ENCODE results near the gene HNF4A. TPM values are rescaled to one million over a fixed set of nuclear protein-coding genes. Genes with fewer than 3 reads are reported as not detected.
A peak's percentile ranks its signal among the peaks of the same experiment; 100 is the strongest.

Gene HNF4A
- total and polyA plus RNA-seq, 2 of the 13 experiments (the other 11 are each of a cell fraction or from before 2014, with no cell fraction given): 80.9 to 169 TPM

GRCh38 chr20:44402391-44403193 lies 47.1 kb downstream of the HNF4A start (continued):
- TF ChIP-seq ZBTB26 (CRISPR knock-in tag; IDR thresholded peaks at IDR 0.05; ENCODE audit: borderline replicate concordance) (peak; percentile 60), KLF6 (CRISPR knock-in tag; IDR thresholded peaks at IDR 0.05) (no peak; the same call in 1 of the 2 replicates), CEBPB (IDR thresholded peaks at IDR 0.05; ENCODE audit: borderline replicate concordance, low read depth, low read length) (no peak), ASH2L (IDR thresholded peaks at IDR 0.05; ENCODE audit: insufficient read length, low read depth, low read length) (peak; percentile 27), SNAPC2 (CRISPR knock-in tag; IDR thresholded peaks at IDR 0.05) (no peak), ZNF547 (CRISPR knock-in tag; IDR thresholded peaks at IDR 0.05) (no peak), FOXM1 (CRISPR knock-in tag; IDR thresholded peaks at IDR 0.05) (no peak), MTA1 (CRISPR knock-in tag; IDR thresholded peaks at IDR 0.05; ENCODE audit: borderline replicate concordance) (peak; percentile 80; the same call in 1 of the 2 replicates), ZBTB14 (CRISPR knock-in tag; IDR thresholded peaks at IDR 0.05) (no peak), ZNF451 (CRISPR knock-in tag; IDR thresholded peaks at IDR 0.05) (peak; percentile 82), THAP11 (CRISPR knock-in tag; IDR thresholded peaks at IDR 0.05) (peak; percentile 34; the same call in 1 of the 2 replicates), KMT2B (CRISPR knock-in tag; IDR thresholded peaks at IDR 0.05) (peak; percentile 13; the same call in 1 of the 2 replicates), ZNF205 (CRISPR knock-in tag; IDR thresholded peaks at IDR 0.05) (peak; percentile 21; the same call in 1 of the 2 replicates), HNRNPUL1 (IDR thresholded peaks at IDR 0.05; ENCODE audit: low read depth, low read length) (no peak), ERF (CRISPR knock-in tag; IDR thresholded peaks at IDR 0.05) (peak; percentile 52; the same call in 1 of the 2 replicates), GABPB1 (CRISPR knock-in tag; IDR thresholded peaks at IDR 0.05) (peak; percentile 66), ZNF543 (CRISPR knock-in tag; IDR thresholded peaks at IDR 0.05) (peak; percentile 59; the same call in 1 of the 2 replicates), ZNF292 (CRISPR knock-in tag; IDR thresholded peaks at IDR 0.05; ENCODE audit: borderline replicate concordance, low read depth) (peak; percentile 58; the same call in 1 of the 2 replicates), ZBTB3 (CRISPR knock-in tag; IDR thresholded peaks at IDR 0.05; ENCODE audit: borderline replicate concordance, low read depth) (peak; percentile 77; the same call in 1 of the 2 replicates), DPF2 (CRISPR knock-in tag; IDR thresholded peaks at IDR 0.05; ENCODE audit: borderline replicate concordance, low read depth) (peak; percentile 47; the same call in 1 of the 2 replicates), BRCA1 (CRISPR knock-in tag; IDR thresholded peaks at IDR 0.05) (peak; percentile 84; the same call in 1 of the 2 replicates), ZNF775 (CRISPR knock-in tag; IDR thresholded peaks at IDR 0.05; ENCODE audit: borderline replicate concordance) (no peak; the same call in 1 of the 2 replicates), NR2C2 (CRISPR knock-in tag; IDR thresholded peaks at IDR 0.05; ENCODE audit: borderline replicate concordance) (peak; percentile 55), ZMYM3 (CRISPR knock-in tag; IDR thresholded peaks at IDR 0.05) (peak; percentile 53), SALL2 (CRISPR knock-in tag; IDR thresholded peaks at IDR 0.05) (no peak; the same call in 1 of the 2 replicates), MIXL1 (CRISPR knock-in tag; IDR thresholded peaks at IDR 0.05) (0 out of 2 replicates have a peak, but pooled peaks have one; percentile 6), TGIF2 (CRISPR knock-in tag; IDR thresholded peaks at IDR 0.05) (peak; percentile 98), CBX5 (CRISPR knock-in tag; IDR thresholded peaks at IDR 0.05; ENCODE audit: borderline replicate concordance) (peak; percentile 84; the same call in 1 of the 2 replicates), STAG1 (CRISPR knock-in tag; IDR thresholded peaks at IDR 0.05) (0 out of 2 replicates have a peak, but pooled peaks have one; percentile 9), DMAP1 (CRISPR knock-in tag; IDR thresholded peaks at IDR 0.05) (peak; percentile 50), ZNF841 (CRISPR knock-in tag; IDR thresholded peaks at IDR 0.05; ENCODE audit: borderline replicate concordance) (no peak)
